GM19238 (cell line): ENCODE data around the gene C11orf71.

Source experiments
- DNase-seq: peaks from one replicate; pipeline ENCODE4 v3.0.0; 2011; ENCODE audit warnings: low spot score; ENCODE audit not compliant: insufficient read length

Gene C11orf71

GRCh38 chr11:114399490-114400215 lies 658 bp downstream of the C11orf71 start:
- no peak for DNase-seq

GRCh38 chr11:114398303-114398920 lies 1.9 kb downstream of the C11orf71 start:
- DNase-seq = no peak

- DNase-seq = no peak
Observed at GRCh38 chr11:114397349-114397982, 2.8 kb downstream of the C11orf71 start.

- no peak for DNase-seq
Observed at GRCh38 chr11:114396916-114397315, 3.4 kb downstream of the C11orf71 start.

- DNase-seq = no peak
Observed at GRCh38 chr11:114395736-114396135, 4.6 kb downstream of the C11orf71 start.

GRCh38 chr11:114392735-114393667 lies 7.3 kb downstream of the C11orf71 start:
- DNase-seq = no peak

- DNase-seq = no peak
Observed at GRCh38 chr11:114386545-114386944, 13.8 kb downstream of the C11orf71 start.

GRCh38 chr11:114386131-114386530 lies 14.2 kb downstream of the C11orf71 start:
- no peak for DNase-seq

- DNase-seq = no peak
Observed at GRCh38 chr11:114384487-114384886, 15.8 kb downstream of the C11orf71 start.

GRCh38 chr11:114382509-114382908 lies 17.8 kb downstream of the C11orf71 start:
- no peak for DNase-seq

- DNase-seq = no peak
Observed at GRCh38 chr11:114379394-114380069, 20.8 kb downstream of the C11orf71 start.

- DNase-seq = no peak
Observed at GRCh38 chr11:114377612-114378267, 22.6 kb downstream of the C11orf71 start.

- DNase-seq = no peak
Observed at GRCh38 chr11:114375052-114375451, 25.3 kb downstream of the C11orf71 start.

- no peak for DNase-seq
Observed at GRCh38 chr11:114368918-114369680, 31.2 kb downstream of the C11orf71 start.

- no peak for DNase-seq
Observed at GRCh38 chr11:114367244-114367957, 32.9 kb downstream of the C11orf71 start.

- DNase-seq = no peak
Observed at GRCh38 chr11:114366331-114367243, 33.7 kb downstream of the C11orf71 start.

GRCh38 chr11:114362958-114363357 lies 37.4 kb downstream of the C11orf71 start:
- DNase-seq = no peak

GRCh38 chr11:114362326-114362725 lies 38.0 kb downstream of the C11orf71 start:
- no peak for DNase-seq
